ENCODE results near the gene FNDC8.

Gene FNDC8

GRCh38 chr17:35129973-35130351 lies 8.5 kb downstream of the FNDC8 start:
- no peak for TF ChIP-seq CTCF (IDR thresholded peaks at IDR 0.05)
- no peak overlapping the region for H3K27ac ChIP-seq
- H3K36me3 ChIP-seq: peaks cover 14% of the 10 kb centered on the region
- no peaks in the 10 kb centered on the region for H3K9me3 ChIP-seq
- no peaks in the 10 kb centered on the region for H3K4me1 ChIP-seq (ENCODE audit: control insufficient read depth in 1 of 2, insufficient read depth in 1 of 2, low read depth in 1 of 2, low read length in 1 of 2)
- no peak overlapping the region for H3K4me3 ChIP-seq (ENCODE audit: low read depth in 1 of 2, low read length in 1 of 2)
- H3K27me3 ChIP-seq: no peaks in the 10 kb centered on the region

DNA sequence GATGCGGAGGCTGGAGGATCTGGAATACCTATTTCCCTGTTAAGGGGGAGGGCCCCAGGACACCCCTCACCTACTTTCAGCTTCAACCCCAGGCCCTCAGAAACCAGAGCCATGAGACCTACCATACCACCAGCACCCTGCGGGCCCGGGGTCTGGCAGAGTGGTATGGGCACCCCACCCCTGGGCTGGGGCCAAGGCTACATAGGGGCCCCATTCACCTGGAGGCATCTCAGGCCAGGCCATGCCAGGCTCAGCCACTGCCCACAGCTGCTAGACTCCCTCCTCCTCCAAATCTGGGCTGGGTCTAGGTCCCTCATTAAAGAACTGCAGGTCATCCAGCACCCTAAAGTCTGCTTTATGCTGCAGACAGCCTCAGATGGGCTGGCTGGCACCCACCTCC lies 9.0 kb downstream of the FNDC8 start:
- Histone ChIP-seq H3K4me3 (ENCODE audit: low read depth in 1 of 2, low read length in 1 of 2) (no peak overlapping the region), H3K9me3 (no peaks in the 10 kb centered on the region), H3K36me3 (peaks cover 18% of the 10 kb centered on the region), H3K4me1 (ENCODE audit: control insufficient read depth in 1 of 2, insufficient read depth in 1 of 2, low read depth in 1 of 2, low read length in 1 of 2) (no peaks in the 10 kb centered on the region), H3K27me3 (no peaks in the 10 kb centered on the region), H3K27ac (no peak overlapping the region)
- TF ChIP-seq CTCF (IDR thresholded peaks at IDR 0.05): no peak

DNA sequence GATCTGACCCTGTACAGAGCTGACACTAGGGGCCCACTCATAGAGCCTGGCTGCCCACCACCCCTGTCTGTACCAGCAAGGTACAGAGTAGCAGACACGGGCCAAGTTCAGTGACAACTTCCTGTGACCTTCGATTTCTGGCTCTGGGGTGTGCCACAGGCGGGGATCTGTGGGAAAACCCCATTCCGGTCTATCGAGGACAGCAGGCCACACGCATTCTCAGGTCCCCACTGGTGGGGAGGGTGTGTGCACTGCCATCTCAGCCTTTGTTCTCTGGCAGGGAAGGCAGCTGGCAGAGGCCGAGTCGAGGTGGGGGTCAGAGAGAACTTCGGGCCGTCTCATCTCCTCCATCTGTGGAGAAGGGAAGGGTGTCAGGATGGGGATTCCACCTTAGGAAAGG lies 10.7 kb downstream of the FNDC8 start:
- TF ChIP-seq CTCF (IDR thresholded peaks at IDR 0.05): no peak
- Histone ChIP-seq H3K36me3 (peaks cover 30% of the 10 kb centered on the region), H3K9me3 (no peaks in the 10 kb centered on the region)

GRCh38 chr17:35132816-35133550 lies 11.6 kb downstream of the FNDC8 start:
- Histone ChIP-seq H3K9me3 (no peaks in the 10 kb centered on the region), H3K27ac (no peak overlapping the region), H3K4me3 (ENCODE audit: low read depth in 1 of 2, low read length in 1 of 2) (no peak overlapping the region), H3K27me3 (no peaks in the 10 kb centered on the region), H3K4me1 (ENCODE audit: control insufficient read depth in 1 of 2, insufficient read depth in 1 of 2, low read depth in 1 of 2, low read length in 1 of 2) (no peaks in the 10 kb centered on the region), H3K36me3 (peaks cover 34% of the 10 kb centered on the region)
- TF ChIP-seq CTCF (IDR thresholded peaks at IDR 0.05): no peak

More for the DNA sequence above, 10.7 kb downstream of the FNDC8 start:
- no peak overlapping the region for H3K27ac ChIP-seq
- no peaks in the 10 kb centered on the region for H3K4me1 ChIP-seq (ENCODE audit: control insufficient read depth in 1 of 2, insufficient read depth in 1 of 2, low read depth in 1 of 2, low read length in 1 of 2)
- no peaks in the 10 kb centered on the region for H3K27me3 ChIP-seq
- no peak overlapping the region for H3K4me3 ChIP-seq (ENCODE audit: low read depth in 1 of 2, low read length in 1 of 2)

GRCh38 chr17:35135322-35135721 lies 13.9 kb downstream of the FNDC8 start:
- Histone ChIP-seq H3K4me1 (ENCODE audit: control insufficient read depth in 1 of 2, insufficient read depth in 1 of 2, low read depth in 1 of 2, low read length in 1 of 2) (no peaks in the 10 kb centered on the region), H3K4me3 (ENCODE audit: low read depth in 1 of 2, low read length in 1 of 2) (no peak overlapping the region), H3K27me3 (no peaks in the 10 kb centered on the region), H3K36me3 (peaks cover 34% of the 10 kb centered on the region), H3K27ac (no peak overlapping the region), H3K9me3 (no peaks in the 10 kb centered on the region)
- no peak for TF ChIP-seq CTCF (IDR thresholded peaks at IDR 0.05)
